ENCODE data around the gene EMC6. TPM values are rescaled to one million over a fixed set of nuclear protein-coding genes. Genes with fewer than 3 reads are reported as not detected.
A peak's percentile ranks its signal among the peaks of the same experiment; 100 is the strongest.

Gene EMC6
- 101 and 105 TPM in 2 replicates for total RNA-seq (2014; rRNA removed; shearing (Covaris generic))

DNA sequence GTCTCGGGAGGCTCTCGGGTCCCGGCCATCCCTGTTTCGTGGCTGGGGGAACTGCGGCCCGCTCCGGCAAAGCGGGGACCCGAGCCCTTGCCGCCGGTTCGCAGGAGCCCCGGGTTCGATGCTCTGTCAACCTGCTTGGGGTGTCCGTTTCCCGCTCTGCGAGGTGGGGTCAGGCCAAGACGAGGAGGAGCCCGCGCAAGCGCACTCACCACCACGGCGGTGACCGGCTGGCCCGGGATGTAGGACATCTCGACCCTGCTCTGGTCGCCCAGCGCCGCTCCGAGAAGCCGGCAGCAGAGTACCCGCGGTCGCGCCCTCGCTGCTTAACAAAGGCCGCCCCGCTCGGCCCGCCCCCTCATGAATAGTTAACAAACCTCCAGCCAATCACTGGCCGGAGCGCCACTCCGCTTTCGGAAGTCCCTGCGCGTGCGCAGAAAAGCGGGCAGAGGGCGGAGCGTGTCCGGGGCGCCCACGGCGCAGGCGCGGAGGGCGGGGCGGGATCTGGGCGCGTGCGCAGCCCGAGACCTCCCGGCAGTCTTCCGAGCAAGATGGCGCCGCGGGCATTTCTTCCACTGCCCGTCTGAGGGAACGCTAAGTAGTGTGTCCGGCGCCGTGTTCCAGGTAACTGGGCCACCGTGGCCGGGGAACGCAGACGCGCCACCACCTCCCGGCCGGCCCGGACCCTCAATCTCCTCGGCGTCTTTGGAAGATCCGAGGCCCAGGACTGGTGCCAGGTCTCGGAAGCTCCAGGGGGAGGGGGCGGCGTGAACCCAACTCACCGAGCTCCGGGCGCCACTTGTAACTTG, at the start of gene EMC6, which contains the start of gene TAX1BP3:
TSS of gene EMC6 (plus strand) at position 534 of the 806 bp plus-strand sequence. CDS start 335 bp downstream, outside the sequence.
TSS of gene TAX1BP3 (minus strand) at position 300 of the 806 bp plus-strand sequence. CDS start at position 248, 52 bp downstream.
- in situ Hi-C loops (cut with HindIII; ENCODE audit: low sequenced_read_pairs), result no loop called here
- DNase-seq (ENCODE audit: low spot score), result peak; percentile 98

- in situ Hi-C loops (cut with HindIII; ENCODE audit: low sequenced_read_pairs), result no loop called here
- no peak for DNase-seq (ENCODE audit: low spot score)
These were observed 47.4 kb upstream of the EMC6 start for GRCh38 chr17:3621146-3621720.

DNA sequence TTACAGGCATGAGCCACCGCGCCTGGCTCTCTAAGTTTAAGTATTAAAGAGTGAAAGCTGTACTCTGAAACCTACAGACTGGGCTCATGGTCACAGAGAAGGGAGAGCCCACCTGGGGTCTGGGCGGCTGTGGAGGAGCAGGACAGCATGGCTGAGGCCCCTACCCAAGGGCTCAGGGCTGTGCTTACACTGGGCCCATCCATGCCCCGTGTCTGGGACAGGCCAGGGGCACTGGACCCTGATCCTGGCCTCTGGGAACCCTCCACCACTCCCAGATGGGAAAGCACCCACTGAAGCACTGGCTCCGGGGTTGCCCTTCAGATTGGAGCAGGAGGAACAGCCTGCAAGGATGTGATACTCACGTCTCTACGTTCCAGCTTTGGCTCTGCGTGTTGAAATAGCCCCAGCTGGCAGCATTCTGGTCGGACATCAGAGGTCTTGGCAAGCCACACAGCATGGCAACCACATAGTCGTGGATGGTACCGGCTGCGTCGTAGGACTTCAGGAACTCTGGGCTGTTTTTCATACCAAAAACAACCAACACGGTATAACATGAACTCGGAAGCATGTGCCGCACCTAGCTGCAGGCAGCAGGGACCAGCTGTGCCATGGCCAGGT, 45.5 kb upstream of the EMC6 start:
- in situ Hi-C loops (cut with HindIII; ENCODE audit: low sequenced_read_pairs), result no loop called here
- DNase-seq (ENCODE audit: low spot score), result no peak

DNA sequence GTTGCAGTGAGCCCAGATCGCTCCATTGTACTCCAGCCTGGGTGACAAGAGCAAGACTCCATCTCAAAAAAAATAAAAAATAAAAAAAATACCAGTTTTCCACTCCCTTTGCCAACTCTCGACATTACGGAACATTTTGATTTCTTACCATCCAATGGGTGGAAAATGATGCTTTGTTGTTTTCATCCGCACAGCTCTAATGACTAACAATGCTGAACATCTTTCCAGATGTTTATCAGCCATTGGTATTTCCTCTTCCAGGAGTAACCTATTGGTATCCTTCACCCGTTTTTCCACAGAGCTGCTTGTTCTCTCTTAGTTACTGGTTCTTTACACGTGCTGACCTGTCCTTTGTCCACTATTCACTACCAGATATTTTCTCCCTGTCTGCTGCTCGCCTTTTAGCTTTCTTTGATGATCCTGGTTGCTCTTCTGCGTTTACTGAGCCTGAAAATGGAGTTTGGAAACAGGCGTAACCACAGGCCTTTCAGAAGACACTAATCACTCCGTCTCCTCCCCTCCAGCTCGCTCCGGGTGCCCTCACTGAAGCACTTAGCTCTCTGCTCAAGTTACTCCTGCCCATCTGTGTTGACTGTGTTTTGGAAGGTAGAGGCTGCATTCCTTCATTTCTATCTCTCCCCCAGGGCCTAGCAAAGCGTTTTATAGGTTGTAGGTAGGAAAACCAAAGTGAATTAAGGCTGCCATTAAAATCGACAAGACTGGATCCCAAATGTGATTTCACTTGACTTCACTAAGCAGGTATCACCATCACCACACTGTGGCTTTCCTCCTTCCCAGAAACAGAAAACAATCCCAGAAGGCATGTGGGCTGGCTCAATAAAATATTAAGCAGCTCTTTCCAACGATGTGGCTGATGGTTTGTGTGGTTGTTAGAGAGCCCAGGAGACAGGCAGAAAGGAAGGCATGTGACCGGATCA, 41.5 kb upstream of the EMC6 start:
- DNase-seq (ENCODE audit: low spot score), result no peak
- in situ Hi-C loops (cut with HindIII; ENCODE audit: low sequenced_read_pairs), result no loop called here

GRCh38 chr17:3627769-3628167, 40.8 kb upstream of the EMC6 start:
- in situ Hi-C loops (cut with HindIII; ENCODE audit: low sequenced_read_pairs), result no loop called here
- no peak for DNase-seq (ENCODE audit: low spot score)

GRCh38 chr17:3630781-3631180, 37.8 kb upstream of the EMC6 start:
- in situ Hi-C loops (cut with HindIII; ENCODE audit: low sequenced_read_pairs), result no loop called here
- no peak for DNase-seq (ENCODE audit: low spot score)

DNA sequence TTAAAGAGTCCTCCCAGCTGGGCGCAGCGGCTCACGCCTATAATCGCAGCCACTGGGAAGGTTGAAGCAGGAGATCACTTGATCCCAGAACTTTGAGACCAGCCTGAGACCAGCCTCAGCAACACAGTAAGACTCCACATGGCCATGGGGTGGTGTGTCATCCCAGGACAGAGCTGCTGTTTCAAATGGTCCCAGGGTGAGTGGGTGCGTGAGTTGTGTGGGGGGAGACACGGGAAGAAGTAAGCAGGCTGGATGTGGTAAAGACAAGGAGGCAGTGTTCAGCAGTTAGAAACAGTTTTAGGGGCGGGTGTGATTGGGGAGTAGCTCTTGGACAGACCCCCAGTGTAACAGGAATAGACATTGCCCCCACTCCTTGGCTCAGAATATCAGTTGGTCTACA, 36.3 kb upstream of the EMC6 start:
- in situ Hi-C loops (cut with HindIII; ENCODE audit: low sequenced_read_pairs), result no loop called here
- no peak for DNase-seq (ENCODE audit: low spot score)

DNA sequence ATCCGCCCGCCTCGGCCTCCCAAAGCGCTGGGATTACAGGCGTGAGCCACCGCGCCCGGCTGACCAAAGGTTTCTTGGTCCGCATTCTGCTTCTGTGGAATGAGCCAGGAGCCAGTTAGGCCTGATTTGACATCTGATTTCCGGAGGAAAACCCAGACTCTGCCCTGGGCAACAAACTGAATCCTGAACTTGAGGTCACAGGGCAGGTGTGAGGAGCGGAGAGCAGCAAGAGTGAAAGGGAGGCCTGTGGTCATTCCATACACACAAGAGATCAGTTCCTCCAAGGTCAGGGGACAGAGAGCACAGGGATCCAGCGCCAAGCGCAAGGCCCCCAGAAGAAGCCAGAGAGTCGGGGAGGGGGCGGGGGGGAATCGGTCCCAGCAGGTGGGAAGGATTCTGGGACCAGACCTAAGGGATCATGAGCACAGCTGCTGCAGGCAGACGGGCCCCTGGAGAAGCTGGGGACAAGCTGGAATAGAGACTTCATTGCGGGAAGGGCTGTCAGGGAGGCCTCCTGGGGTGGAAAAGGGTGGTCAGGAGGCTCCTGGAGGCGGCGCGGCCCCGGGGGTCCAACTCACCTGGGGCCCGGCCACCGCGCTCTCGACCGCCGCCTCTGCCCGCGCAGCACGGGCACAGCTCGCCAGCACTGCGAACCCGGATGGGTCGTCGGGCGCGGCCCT, 33.0 kb upstream of the EMC6 start:
- DNase-seq (ENCODE audit: low spot score), result no peak
- in situ Hi-C loops (cut with HindIII; ENCODE audit: low sequenced_read_pairs), result no loop called here

DNA sequence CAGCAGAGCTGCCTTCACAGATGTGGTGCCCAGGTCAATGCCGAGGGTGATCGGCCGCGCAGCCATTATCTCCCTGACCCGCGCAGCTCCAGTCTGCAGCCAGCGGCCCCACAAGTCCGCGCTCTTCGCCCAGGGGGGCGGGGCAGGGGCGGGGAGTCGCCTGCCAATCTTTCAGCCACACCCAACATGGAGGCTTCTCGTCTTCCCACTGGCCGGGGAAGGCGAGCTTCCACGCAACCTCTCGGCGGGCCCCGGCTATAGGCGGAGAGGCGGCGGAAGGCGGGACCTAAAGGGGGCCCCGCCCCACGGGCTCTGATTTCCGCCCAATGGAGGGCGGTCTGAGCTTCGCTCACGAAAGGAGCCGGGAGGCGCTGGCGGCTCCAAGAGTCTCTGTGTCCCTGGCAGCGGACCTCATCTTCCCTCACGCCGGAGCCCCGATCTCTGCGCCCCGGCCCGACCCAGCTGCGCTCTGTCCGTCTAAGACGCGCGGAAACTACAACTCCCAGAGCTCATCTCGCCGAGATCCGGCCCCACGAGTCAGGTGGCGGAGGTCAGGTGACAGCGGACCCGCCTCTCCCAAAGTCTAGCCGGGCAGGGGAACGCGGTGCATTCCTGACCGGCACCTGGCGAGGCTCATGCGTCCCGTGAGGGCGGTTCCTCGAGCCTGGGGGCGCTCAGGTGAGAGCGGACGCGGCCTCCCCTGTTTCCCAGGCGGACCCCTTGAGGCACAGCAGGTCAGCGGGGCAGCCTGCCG, 32.3 kb upstream of the EMC6 start, which contains the start of the genes CTNS and SHPK:
TSS of gene CTNS (plus strand) at position 607 of the 754 bp plus-strand sequence. CDS start 3,447 bp downstream, outside the sequence.
TSS of gene SHPK (minus strand) at position 97 of the 754 bp plus-strand sequence. CDS start at position 66, 31 bp downstream.
- DNase-seq (ENCODE audit: low spot score), result peak; percentile 98
- in situ Hi-C loops (cut with HindIII; ENCODE audit: low sequenced_read_pairs), result no loop called here

GRCh38 chr17:3636908-3637373, 31.7 kb upstream of the EMC6 start:
- in situ Hi-C loops (cut with HindIII; ENCODE audit: low sequenced_read_pairs), result no loop called here
- no peak for DNase-seq (ENCODE audit: low spot score)

DNA sequence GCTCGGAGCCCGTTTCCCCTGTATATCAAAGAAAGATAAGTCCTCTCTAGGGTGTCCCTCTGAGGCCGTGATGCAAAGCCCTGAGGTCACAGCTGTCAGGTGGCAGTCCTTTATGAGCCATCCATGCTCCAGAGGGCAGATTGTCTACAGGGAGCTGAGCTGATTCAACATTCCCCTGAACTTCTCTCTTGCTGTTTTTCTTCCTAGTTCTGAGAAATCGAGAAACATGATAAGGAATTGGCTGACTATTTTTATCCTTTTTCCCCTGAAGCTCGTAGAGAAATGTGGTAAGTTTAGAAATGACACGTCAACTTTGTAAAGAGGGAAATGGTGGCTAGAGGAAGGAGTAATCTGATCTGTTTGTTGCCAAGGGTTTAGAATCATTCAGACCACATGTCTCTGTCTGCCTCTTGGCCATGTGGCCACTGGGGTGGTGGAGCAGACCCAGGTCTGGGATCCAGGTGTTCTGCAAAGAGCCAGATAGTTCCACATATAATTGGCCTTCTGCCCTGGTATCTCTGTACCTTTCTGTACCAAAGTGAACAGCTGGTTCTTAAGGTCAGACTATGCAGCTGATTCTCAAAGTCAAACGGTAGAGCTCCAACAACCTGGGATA, 28.5 kb upstream of the EMC6 start:
- in situ Hi-C loops (cut with HindIII; ENCODE audit: low sequenced_read_pairs), result no loop called here
- no peak for DNase-seq (ENCODE audit: low spot score)

DNA sequence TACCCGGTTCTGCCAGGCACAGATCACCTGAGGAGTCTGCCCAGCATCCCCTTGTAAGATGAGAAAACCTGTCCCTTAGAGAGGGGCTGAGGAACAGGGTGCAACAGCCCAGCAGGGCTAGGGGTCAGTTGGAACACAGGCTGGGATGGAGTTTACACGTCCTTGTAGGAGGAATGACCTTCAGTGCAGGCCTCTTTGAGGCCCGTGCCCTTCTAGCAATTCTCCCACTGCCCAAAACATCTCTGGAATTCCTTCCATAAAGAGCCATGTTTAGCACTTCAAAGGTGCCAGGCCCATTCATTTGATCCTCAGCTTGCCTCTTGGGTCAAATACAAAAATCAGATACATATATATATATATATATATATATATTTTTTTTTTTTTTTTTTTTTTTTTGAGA, 27.6 kb upstream of the EMC6 start:
- no peak for DNase-seq (ENCODE audit: low spot score)
- in situ Hi-C loops (cut with HindIII; ENCODE audit: low sequenced_read_pairs), result no loop called here

DNA sequence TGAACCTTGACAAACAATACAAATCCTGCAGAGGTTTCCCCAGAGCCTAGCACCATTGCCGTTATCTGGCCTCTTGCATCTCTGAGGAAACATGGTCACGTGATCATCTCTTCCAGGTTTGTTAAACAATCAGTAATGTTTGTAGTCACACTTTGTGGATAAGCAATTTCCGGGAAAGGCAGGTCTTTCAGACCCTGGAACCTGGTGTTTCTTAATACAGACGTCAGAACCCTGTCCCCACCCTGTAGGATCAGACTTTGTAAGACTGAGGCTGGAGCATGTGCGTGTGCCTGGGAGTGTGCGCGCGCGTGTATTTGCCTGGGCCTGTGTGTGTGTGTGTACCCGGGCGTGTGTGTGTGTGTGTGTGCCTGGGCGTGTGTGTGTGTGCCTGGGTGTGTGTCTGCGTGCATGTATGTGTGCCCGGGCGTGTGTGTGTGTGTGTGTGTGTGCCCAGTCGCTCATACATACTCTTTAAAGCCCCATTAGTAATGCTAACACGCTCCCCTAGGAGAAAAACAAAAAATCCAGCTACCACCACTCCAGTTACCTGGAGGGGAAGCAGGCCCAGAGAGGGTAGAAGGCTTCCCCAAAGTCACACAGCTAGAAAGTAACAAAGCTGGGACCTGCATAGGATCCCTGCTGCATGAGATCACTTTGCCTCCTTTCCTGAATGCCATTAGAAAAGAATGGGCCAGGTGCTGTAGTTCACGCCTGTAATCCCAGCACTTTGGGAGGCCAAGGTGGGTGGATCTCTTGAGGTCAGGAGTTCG, 26.7 kb upstream of the EMC6 start:
- in situ Hi-C loops (cut with HindIII; ENCODE audit: low sequenced_read_pairs), result no loop called here
- DNase-seq (ENCODE audit: low spot score), result no peak

DNA sequence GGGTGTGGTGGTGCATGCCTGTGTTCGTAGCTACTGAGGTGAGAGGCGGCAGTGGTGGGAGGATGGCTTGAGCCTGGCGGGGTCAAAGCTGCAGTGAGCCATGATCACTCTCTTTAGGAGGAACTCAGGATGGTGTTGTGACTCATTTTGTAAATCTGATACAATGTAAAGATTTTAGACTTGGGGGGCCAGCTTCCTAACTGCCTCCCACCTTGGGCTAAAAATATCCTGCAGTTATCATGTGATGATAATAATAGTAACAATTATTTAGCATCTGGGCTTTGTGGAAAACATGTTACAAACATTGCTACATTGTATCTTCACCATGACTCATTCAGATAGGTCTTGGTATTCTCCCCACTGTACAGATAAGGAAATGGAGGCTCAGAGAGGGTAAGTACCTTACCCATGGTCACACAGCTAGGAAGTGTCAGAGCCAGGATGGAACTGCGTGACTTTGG, 24.7 kb upstream of the EMC6 start:
- in situ Hi-C loops (cut with HindIII; ENCODE audit: low sequenced_read_pairs), result no loop called here

GRCh38 chr17:3645310-3645709, 23.3 kb upstream of the EMC6 start:
- in situ Hi-C loops (cut with HindIII; ENCODE audit: low sequenced_read_pairs), result no loop called here
- no peak for DNase-seq (ENCODE audit: low spot score)

More for the DNA sequence above, 24.7 kb upstream of the EMC6 start:
- DNase-seq (ENCODE audit: low spot score), result no peak

GRCh38 chr17:3647251-3647650, 21.4 kb upstream of the EMC6 start:
- DNase-seq (ENCODE audit: low spot score), result no peak
- in situ Hi-C loops (cut with HindIII; ENCODE audit: low sequenced_read_pairs), result no loop called here

Data from G401 (cell line).